Thyroid gland (tissue), 4 donors: ENCODE measurements around the gene HYAL3. TPM values are rescaled to one million over a fixed set of nuclear protein-coding genes. Genes with fewer than 3 reads are reported as not detected.
A peak's percentile ranks its signal among the peaks of the same experiment; 100 is the strongest.

Experiments
- DNase-seq, 2 donors: peaks; one replicate each; pipeline ENCODE4 v3.0.0-alpha.2; 2019
- H3K27ac ChIP-seq, 3 donors: fragments of 200-600 bp; sonication (generic); 1 replicate in 2 of 3; 2 replicates in 1 of 3; pipeline ENCODE4 v1.5.1; 2016 to 2019; ENCODE audit warnings: mild to moderate bottlenecking in 1 of 3, moderate library complexity in 1 of 3
- H3K27me3 ChIP-seq: fragments of 200-600 bp; sonication (generic); one replicate; pipeline ENCODE4 v1.5.1; 2019
- H3K36me3 ChIP-seq, 2 donors: fragments of 200-600 bp; sonication (generic); one replicate each; pipeline ENCODE4 v1.5.1; 2016 to 2019
- H3K4me1 ChIP-seq, 2 donors: fragments of 200-600 bp; sonication (generic); one replicate each; pipeline ENCODE4 v1.5.1; 2017 to 2019
- H3K4me3 ChIP-seq, 3 donors: fragments of 200-600 bp; sonication (generic); replicated peaks in 1 of 3; 1 replicate in 2 of 3; 2 replicates in 1 of 3; pipeline ENCODE4 v1.5.1; 2016; ENCODE audit warnings: mild to moderate bottlenecking in 1 of 3
- H3K9me3 ChIP-seq: fragments of 200-600 bp; sonication (generic); one replicate; pipeline ENCODE4 v1.5.1; 2017
- CTCF ChIP-seq, 6 experiments: fragments of 200-600 bp in 3 of 6; fragments of 450-650 bp in 3 of 6; sonication (generic) in 3 of 6; IDR thresholded peaks; one replicate each; pipeline ENCODE4 v1.5.1; 2016 to 2019; ENCODE audit warnings: antibody characterized with exemption in 6 of 6, mild to moderate bottlenecking in 2 of 6, inconsistent platforms in 1 of 6, moderate library complexity in 1 of 6
- POLR2A ChIP-seq, 2 donors: fragments of 450-650 bp; IDR thresholded peaks; one replicate each; pipeline ENCODE4 v1.6.1; 2017; ENCODE audit warnings: antibody characterized with exemption in 2 of 2, mild to moderate bottlenecking in 2 of 2, moderate library complexity in 1 of 2
- WGBS, 2 donors: methylation state at CpG; one replicate each; pipeline ENCODE4 v1.1.5; 2017; 5-methylcytosine and 5-hydroxymethylcytosine counted together
- intact Hi-C: fragments of 100-400 bp; cut with DNase I; formaldehyde crosslinking; loops from one replicate; pipeline ENCODE4 v1.15.1; 2023
- total RNA-seq, 4 donors: library from RNA; depleted of rRNA; stranded (reverse); fragments of >200 nt; gene quantifications; one replicate each; pipeline ENCODE4 v1.2.3, GENCODE V29; 2016

HYAL3 gene
- total RNA-seq, 4 donors from 2014 or later, result 2.7 to 6.7 (median 3.8) TPM

- H3K36me3 ChIP-seq, result peaks cover 27 to 33% of the 10 kb centered on the region in 2 donors
- H3K9me3 ChIP-seq, result no peaks in the 10 kb centered on the region
- WGBS, 2 donors, result 72 to 84% methylated on average over 15 to 16 of the region's 17 CpGs
- H3K4me3 ChIP-seq, result no peak overlapping the region
- H3K27me3 ChIP-seq, result no peaks in the 10 kb centered on the region
- TF ChIP-seq CTCF (IDR thresholded peaks at IDR 0.05) (no peak), POLR2A (IDR thresholded peaks at IDR 0.05) (no peak)
- H3K27ac ChIP-seq, result peak overlapping the region in 1 of 3 donors; percentile 99
- H3K4me1 ChIP-seq, result peaks cover 20 to 41% of the 10 kb centered on the region in 2 donors
- no peak for DNase-seq
- intact Hi-C loops, result no loop called here
Measured at GRCh38 chr3:50258029-50258680, 41.0 kb downstream of the HYAL3 start.

- TF ChIP-seq CTCF (IDR thresholded peaks at IDR 0.05) (peak in 4 of 6 experiments; percentile 18 to 49 (median 34)), POLR2A (IDR thresholded peaks at IDR 0.05) (no peak)
- no peaks in the 10 kb centered on the region for H3K27me3 ChIP-seq
- H3K36me3 ChIP-seq, result peaks cover 34 to 42% of the 10 kb centered on the region in 2 donors
- H3K27ac ChIP-seq, result peak overlapping the region in 1 of 3 donors; percentile 99
- H3K4me3 ChIP-seq, result no peak overlapping the region
- WGBS, 2 donors, result 90 to 94% methylated on average over 19 to 20 of the region's 20 CpGs
- intact Hi-C loops, result no loop called here
- H3K4me1 ChIP-seq, result peaks cover 20 to 41% of the 10 kb centered on the region in 2 donors
- DNase-seq, result peak in 1 of 2 donors; percentile 36
- H3K9me3 ChIP-seq, result no peaks in the 10 kb centered on the region
Measured at GRCh38 chr3:50256978-50257890, 42.0 kb downstream of the HYAL3 start.

DNA sequence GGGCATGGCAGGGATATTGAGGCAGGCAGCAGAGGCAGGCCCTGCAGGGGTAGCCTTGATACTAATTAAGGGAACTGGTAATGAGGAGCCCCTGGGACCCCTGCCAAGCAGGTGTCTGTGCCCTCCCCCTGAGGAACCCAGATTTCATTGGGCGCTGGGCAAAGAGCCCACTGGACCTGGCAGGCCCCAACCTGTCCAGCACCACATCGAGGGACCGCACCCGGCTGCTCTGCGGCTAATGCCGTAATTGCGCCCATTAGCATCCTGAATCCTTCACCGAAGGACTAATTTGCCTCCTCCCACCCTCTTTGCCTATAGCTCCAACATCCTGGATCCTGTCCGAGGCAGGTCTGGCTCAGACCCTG is 44.0 kb downstream of the HYAL3 start:
- Histone ChIP-seq H3K36me3 (peaks cover 38 to 42% of the 10 kb centered on the region in 2 donors), H3K4me3 (no peak overlapping the region), H3K9me3 (no peaks in the 10 kb centered on the region), H3K27ac (peak overlapping the region; percentile 30 to 89 (median 81)), H3K27me3 (no peaks in the 10 kb centered on the region), H3K4me1 (peaks cover 15 to 37% of the 10 kb centered on the region in 2 donors)
- no peak for TF ChIP-seq CTCF (IDR thresholded peaks at IDR 0.05)
- TF ChIP-seq POLR2A (IDR thresholded peaks at IDR 0.05), result no peak
- intact Hi-C loops, result no loop called here
- WGBS, 2 donors, result 78 to 92% methylated on average over 9 of the region's 9 CpGs
- DNase-seq, result no peak

- WGBS, 2 donors, result 71 to 74% methylated on average over 7 to 8 of the region's 8 CpGs
- H3K4me1 ChIP-seq, result peaks cover 17 to 40% of the 10 kb centered on the region in 2 donors
- H3K36me3 ChIP-seq, result peaks cover 38 to 42% of the 10 kb centered on the region in 2 donors
Measured at GRCh38 chr3:50254577-50255250, 44.5 kb downstream of the HYAL3 start.

More at GRCh38 chr3:50254577-50255250, 44.5 kb downstream of the HYAL3 start:
- H3K27ac ChIP-seq, result peak overlapping the region; percentile 62 to 89 (median 81)
- no peaks in the 10 kb centered on the region for H3K27me3 ChIP-seq
- DNase-seq, result peak; percentile 42 to 47
- TF ChIP-seq CTCF (IDR thresholded peaks at IDR 0.05), result no peak
- TF ChIP-seq POLR2A (IDR thresholded peaks at IDR 0.05), result peak in 1 of 2 donors; percentile 36
- no peaks in the 10 kb centered on the region for H3K9me3 ChIP-seq
- intact Hi-C loops, result no loop called here
- no peak overlapping the region for H3K4me3 ChIP-seq
